ENCODE results near the gene PLGRKT. TPM values are rescaled to one million over a fixed set of nuclear protein-coding genes. Genes with fewer than 3 reads are reported as not detected.
"Not testable (repeated sequence)": the region's sequence is repeated elsewhere in the genome, so short reads cannot be mapped to it uniquely, and the experiment has no call there.

The PLGRKT gene
- total RNA-seq, 1 donor from 2014 or later, result 10.7 TPM

DNA sequence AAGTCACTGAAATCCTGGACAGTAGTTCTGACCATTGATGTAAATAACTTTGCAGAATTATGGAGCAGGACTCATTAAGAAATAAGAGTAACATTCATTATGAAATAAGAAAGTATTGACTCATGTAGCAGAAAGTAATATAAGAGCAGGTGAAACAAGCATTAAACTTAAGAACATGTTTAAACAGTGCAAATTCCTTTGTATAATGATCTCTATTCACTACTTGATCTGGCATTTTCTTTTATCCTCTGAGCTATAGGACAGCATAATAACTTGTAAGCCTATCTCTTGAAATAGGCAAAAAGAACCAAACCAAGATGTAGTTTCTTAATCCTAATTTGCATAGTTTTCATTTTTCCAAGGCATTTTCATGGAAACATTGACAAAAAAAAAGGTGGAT lies 42.3 kb downstream of the PLGRKT start:
- DNase-seq (ENCODE audit: low spot score) (no peak), ATAC-seq (no peak)
- intact Hi-C loops (cut with DNase I), result no loop called here

DNA sequence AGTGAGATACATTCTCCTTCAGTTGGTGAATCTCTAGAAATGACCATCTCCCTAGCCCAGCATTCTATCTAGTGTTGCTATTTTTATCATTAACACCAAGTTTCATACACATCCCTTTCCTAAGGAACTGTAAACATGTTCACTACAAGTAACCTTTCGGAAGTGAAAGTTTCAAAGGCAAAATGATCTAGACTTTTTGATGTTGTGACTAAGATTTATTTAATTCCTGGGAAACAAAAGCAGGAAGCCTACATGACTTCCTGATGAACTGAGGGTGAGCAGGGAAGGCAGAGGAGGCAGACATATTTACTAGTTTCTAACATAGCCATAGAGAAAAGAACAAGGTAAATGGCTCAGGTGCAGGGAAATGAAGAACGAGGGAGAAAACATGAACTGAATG lies 43.7 kb downstream of the PLGRKT start:
- DNase-seq (ENCODE audit: low spot score); intact Hi-C loops (cut with DNase I); ATAC-seq: not testable (repeated sequence)

DNA sequence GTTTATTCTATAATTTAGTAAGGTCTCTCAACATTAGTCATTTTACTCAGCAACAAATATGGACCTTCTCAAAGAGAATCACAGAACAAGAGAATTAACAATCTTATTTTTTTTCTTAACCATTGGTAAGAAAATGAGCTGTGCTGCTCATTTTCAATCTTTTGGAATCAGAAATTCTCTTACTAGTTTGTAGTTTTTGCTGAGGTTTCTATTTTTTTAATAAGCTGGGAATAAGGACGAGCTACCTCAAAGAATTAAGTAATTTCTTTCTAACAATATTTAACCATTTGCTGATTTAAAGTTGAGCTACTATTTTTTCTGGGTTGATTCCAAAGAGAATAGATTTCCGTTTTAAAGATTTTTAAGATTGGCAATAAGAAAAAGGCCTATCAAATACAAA lies 44.2 kb downstream of the PLGRKT start:
- no peak for ATAC-seq
- DNase-seq (ENCODE audit: low spot score), result no peak
- intact Hi-C loops (cut with DNase I), result no loop called here

DNA sequence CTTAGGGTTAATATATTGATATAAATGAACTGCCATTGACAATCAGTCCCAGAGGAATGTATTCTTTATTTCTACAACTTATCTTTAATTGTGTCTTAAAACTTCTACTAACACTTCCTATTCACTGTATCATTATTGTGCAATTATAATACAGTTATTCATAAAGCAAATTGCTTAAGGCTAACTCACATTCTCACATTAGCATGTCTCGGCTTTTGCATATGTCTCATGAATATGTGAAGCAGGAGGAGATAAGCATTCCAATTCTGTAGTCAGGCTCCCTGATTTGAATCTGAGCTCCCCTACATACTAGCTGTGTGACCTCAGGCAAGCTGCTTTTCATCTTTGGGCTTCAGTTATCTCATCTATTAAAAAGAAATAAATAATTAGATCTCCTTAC lies 45.4 kb downstream of the PLGRKT start:
- intact Hi-C loops (cut with DNase I), result no loop called here
- no peak for ATAC-seq
- no peak for DNase-seq (ENCODE audit: low spot score)

DNA sequence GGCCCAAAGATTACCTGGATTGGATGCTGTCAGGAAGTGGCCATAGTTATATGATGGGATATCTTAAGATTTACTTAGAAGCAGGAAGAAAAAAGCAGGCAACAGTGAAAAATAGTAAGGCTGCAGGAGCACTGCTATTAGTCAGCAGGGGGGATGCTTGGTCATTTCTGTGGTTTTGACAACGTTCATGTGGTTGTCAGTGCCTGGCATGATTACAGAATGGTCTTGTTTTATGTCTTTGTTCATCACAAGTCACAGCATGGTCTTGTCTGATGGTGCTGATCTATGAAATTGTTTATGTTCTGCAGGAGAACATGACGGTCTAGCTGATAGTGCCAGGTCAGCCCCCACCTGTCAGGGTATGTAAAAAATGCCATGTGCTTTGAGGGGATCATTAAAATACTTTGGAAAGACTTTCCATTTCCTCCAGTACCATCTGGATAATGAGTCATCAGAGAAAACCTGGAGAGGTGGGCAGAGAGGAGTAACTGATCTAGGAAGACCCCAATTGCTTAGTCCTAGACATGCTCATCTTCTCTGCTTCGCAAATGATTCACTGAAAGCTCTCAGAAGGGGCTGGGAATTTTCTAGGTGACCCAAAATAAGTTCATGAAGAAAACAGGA lies 48.5 kb downstream of the PLGRKT start:
- ATAC-seq, result no peak
- intact Hi-C loops (cut with DNase I), result no loop called here
- no peak for DNase-seq (ENCODE audit: low spot score)

DNA sequence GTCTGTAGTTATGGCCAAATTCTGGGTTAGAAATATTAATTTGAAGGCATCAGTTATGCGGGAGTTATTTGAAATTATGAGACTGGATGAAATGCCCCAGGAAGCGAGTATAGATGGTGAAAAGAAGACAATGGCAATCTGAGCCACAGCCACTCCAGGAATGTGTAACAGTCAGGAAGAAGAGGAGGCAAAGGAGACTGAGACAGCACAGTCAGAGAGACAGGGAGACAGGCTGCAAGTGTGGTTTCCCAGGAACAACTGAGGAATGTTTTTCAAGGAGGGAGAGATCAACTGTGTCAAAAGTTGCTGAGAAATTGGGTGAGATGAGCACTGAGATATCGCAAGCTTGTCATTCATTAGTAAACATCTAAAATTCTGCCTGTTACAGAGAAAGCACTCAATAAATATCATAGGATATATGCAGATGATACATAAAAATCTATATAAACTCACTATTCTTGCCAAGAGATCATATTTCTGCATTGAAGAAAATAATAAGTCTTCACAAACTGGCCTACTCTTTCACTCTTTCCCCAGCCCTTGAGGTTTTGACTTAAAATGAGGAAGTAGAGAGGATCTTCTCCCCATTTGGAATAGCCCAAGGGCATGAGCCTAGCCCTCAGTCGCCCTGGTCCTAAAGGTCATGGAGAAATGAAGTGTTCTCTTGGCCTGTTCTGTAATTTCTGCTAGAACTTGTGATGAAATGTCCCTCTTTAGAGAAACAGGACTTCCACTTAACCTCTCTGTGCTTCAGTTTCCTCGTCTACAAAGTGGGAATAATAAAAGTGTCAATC lies 49.5 kb downstream of the PLGRKT start:
- intact Hi-C loops (cut with DNase I), result no loop called here
- DNase-seq (ENCODE audit: low spot score) (no peak), ATAC-seq (no peak)

DNA sequence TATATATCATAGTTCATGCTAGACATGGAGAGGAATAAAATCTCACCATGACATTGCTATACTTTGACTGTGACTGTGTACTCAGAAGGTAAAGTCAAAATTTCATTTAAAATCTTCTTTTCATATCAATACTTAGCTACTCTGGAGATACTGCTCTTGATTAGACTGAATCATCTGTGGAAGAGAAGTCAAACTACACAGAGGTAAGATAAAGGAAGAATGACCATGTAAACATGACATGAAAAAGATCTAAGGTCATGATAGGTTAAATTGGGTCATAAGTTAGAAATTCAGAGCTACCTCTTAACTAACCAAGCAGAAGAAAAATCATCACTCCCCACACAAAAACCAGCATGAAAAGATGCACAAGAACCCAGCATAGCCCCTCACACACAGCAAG lies 53.3 kb downstream of the PLGRKT start:
- DNase-seq (ENCODE audit: low spot score), result no peak
- intact Hi-C loops (cut with DNase I), result no loop called here
- ATAC-seq, result no peak

DNA sequence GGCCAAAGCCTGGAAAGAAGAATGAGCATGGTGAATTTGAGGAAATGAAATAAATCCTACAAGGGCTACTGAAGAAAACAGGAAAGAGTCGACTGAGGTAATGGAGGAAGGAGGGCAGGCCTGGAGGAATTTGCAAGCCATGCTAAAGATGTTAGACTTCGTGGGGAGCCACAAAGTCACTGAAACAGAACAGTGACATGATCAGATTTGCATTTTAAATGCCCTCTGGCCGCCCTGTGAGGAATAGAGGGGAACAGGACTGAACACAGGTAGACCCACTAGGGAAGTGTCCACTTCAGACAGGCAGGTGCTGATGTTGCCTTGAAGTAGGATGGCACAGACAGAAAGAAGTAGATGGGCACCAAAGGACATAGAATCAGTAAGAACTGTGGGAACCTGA lies 55.2 kb downstream of the PLGRKT start:
- no peak for ATAC-seq
- no peak for DNase-seq (ENCODE audit: low spot score)
- intact Hi-C loops (cut with DNase I), result no loop called here

DNA sequence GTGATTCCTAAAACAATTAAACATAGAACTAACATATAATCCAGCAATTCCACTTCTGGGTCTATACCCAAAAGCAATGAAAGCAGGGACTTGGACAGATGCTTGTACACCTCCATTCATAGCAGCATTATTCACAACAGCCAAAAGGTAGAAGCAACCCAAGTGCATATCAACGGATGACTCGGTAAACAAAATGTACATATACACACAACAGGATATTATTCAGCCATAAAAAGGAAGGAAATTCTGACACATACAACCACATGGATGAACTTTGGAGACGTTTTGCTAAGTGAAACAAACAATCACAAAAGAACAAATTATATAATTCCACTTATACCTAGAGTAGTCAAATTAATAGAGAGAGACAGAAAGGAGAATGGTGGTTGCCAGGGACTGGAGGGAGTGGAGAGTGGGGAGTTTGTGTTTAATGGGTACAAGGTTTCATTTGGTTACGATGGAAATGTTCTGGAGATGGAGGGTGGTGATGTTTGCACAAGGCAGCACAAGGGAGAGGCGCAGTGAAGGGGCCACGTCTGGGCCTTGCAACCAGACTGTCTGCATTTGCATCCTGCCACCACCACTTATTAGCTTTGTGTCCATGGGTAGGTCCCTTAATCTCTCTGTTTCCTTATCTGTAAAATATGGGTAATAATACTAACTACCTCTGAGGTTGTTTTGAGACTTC lies 61.8 kb downstream of the PLGRKT start:
- ATAC-seq (no peak), DNase-seq (ENCODE audit: low spot score) (no peak)
- intact Hi-C loops (cut with DNase I), result no loop called here

DNA sequence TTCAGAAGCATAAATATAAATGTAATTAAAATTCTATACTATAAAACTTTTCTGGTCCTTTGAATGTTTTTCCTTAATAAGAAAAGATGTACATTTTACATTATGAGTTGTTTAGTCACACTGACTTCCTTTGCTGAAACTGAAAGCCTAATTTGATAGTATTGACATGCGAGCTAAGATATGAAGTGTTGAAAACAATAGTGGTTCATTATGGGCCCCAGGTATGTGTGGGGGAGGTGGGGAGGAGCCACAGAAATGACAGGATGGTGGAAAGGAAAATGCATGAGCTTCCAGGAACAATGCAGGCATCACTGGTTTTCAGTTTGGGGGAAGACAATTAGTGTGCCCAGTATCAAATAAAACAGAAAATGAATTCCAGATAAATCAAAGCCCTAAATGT lies 62.6 kb downstream of the PLGRKT start:
- no peak for DNase-seq (ENCODE audit: low spot score)
- no peak for ATAC-seq
- intact Hi-C loops (cut with DNase I), result no loop called here

DNA sequence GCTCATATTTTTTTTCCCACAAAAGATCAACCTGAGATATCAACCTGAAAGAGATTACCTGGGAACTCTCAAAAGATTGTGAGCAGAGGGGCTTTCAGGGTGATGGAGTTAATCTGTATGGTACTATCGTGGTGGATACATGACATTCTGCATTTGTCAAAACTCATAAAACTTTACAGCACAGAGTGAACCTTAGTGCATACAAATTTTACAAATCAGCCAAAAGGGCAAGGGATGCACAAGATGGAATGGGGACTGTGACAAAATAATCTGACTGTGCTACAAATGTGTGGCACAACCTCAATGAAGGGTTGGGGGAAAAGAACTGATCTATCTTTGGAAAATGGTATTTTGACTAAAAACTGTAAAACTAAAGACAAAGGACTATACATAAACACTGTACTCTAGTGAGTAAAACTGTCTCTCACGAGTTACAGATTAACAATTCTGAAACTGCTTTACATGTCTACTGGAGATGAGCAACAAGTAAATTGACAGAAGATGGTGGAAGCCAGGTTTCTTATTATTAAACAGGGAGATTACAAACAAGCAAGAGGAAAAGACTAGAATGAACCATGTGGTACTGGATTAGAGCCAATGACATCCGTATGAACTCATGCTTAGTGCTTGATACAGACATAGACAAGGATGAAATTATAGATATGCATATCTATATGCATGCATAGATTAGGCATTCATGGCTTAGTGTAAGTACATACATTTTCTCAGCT lies 73.3 kb downstream of the PLGRKT start:
- intact Hi-C loops (cut with DNase I), result no loop called here
- ATAC-seq, result no peak

DNA sequence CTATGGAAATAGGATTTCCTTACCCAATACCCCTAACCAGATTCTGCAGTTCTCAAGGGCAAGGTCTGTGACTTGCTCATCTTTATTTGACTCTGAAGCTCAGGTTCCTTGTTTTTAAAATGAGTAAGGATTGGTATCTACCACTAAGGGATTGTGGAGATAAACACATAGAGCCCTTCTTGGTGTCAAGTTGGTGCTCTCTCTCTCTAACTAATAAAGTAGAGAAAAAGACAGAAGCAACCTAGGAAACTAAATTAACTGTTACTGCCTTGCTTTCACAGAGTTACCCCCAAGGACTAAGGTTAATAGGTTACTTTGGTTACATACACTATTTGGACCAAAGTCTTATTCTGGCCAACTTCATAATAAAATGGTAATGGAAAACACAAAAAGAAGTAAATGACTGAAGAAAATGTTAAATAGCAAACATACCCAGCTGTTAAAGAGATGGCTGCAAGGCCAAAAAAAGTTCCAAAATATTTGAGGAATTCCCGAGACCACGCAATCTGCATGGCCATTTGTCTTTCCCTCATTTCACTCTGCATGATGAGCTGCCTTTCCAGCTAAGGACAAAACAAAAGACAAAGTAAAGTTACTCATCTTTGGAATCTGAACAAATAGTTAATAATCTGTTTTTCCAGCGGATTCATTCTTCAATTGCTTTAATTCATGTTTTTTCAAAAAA lies 76.3 kb downstream of the PLGRKT start:
- no peak for ATAC-seq
- DNase-seq (ENCODE audit: low spot score), result no peak
- intact Hi-C loops (cut with DNase I), result no loop called here

More for the DNA sequence above, 73.3 kb downstream of the PLGRKT start:
- DNase-seq (ENCODE audit: low spot score), result no peak

DNA sequence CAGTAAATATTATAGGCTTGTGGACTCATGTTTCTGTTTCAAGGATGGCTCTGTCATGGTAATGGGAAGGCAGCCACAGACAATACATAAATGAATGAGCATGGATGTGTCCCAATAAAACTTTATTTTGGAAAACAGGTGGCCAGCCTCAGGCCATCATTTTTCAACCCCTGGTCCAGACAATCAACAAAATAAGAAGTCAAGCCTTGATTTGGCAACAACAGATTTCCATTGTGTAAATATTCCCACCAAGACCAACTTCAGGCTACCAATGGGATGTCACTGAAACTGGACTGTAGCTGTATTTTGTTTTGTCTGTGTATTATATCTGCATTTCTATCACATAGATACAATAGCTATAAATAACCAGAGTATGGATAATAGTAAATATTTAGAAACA lies 77.4 kb downstream of the PLGRKT start:
- DNase-seq (ENCODE audit: low spot score), result no peak
- no peak for ATAC-seq
- intact Hi-C loops (cut with DNase I), result no loop called here

DNA sequence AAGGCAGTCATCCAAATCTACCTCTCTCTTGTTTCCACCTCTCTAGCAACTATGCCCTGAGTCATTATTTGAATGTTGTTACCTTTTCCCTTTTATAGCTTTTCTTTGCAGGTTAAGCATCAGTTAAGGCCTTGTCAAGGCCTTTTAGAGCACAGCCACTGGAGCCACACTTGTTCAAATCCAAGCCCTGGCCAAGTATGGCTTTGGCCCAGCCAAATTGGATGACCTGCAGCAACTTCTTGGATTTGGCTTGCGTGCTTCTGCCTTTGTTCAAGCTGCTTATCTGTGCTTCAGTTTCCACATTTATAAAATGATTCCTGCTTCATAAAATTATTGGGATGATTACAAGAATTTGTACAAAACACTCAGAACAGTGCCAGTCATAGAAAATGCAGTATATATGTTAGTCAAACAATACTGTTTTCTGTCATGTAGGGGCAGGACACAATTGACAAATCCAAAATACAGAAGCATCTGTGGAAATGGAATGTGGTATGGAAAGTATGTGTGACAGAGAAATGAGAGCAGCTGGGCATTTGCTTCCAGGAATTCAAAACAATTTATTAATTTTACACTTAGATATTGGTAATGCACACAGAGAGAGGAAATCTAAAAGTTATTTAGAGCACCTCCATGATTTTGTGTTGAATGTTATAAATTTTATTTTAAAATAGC lies 80.2 kb downstream of the PLGRKT start:
- ATAC-seq, result no peak

DNA sequence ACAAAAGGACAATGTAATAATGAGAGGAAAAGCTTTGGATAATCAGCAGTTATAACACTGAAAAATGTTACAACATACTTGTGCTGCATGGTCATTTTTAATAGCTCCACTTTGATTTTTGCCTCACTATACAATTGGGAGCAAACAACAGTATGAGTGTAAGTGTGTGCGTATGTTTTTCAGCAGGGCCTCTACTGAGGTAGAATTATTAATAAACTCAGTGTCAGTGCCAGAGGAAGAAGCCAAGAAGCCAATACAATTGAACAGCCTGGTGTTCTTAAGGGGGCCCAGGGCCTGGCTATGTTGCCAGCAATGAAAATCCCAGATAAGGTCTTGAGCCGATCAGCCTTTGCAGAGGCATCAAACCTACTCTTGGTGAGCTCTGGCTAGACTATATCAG lies 81.9 kb downstream of the PLGRKT start:
- DNase-seq (ENCODE audit: low spot score) (no peak), ATAC-seq (no peak)
- intact Hi-C loops (cut with DNase I), result no loop called here

More for the DNA sequence above, 80.2 kb downstream of the PLGRKT start:
- intact Hi-C loops (cut with DNase I), result no loop called here
- no peak for DNase-seq (ENCODE audit: low spot score)

DNA sequence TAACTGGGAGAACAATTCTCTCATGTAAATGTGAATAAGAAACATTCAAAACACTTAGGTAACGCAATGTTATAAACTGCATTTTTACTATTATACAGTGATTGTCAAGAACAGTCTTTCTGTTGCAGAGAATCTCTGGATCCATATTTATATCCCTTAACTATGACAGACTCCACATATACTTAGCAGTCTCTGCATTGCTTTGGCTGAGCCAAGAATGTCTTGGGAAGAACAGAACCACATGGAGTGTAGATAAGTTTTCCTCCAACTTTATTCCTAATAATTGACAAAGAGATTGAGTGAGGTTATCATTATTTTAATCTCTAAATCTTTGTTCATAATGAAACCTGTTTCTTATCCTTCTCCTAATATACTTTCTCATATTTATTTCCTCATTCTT lies 82.5 kb downstream of the PLGRKT start:
- intact Hi-C loops (cut with DNase I), result no loop called here
- DNase-seq (ENCODE audit: low spot score) (no peak), ATAC-seq (no peak)

DNA sequence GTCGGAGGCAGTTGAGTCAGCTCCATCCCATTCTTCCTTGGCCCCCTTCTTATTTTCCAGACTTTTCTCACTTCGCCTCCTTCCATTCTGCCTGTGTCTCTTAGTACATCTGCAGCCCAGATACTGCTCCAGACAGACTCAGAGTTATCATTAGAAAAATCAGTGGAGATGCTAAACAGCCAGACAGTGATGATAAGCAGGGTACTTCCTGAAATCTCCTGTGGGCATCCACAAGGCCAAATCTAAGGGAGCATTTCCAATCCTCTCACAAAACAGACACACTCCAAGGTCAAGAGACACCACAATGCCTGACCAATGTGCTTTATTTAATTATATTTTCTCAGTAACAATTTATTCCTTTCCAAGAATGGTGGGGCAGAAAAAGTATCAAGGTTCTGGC lies 83.5 kb downstream of the PLGRKT start:
- intact Hi-C loops (cut with DNase I), result no loop called here
- ATAC-seq (no peak), DNase-seq (ENCODE audit: low spot score) (no peak)

DNA sequence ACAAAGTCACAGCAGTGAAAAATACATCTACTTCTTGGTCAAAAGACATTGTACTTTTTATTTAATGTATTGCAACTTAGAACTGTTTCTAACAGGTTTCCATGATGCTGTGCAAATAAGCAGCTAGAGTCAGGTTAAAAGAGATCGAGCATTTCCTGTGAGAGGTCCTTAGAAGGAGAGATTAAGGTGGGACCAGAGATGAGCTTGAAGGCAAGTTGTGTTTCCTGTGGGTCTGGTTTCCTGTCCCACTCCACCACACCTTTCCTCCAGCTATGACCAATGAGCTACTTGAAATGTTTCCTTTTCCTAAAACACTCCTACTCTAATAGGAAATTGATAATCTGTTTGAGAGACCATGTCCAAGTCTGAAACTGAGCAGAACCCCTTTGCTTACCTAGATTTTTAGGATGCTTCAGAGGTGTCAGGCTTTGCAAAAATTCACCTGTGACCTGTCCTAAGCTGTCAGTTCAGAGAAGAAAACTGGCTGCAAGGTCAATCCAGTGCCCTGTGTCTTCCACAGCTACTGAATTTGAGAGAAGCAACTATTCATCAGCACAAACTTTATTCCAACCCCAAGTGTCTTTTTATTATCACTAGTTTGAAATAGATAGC lies 85.0 kb downstream of the PLGRKT start:
- no peak for ATAC-seq

More for the DNA sequence above, 85.0 kb downstream of the PLGRKT start:
- intact Hi-C loops (cut with DNase I), result no loop called here
- DNase-seq (ENCODE audit: low spot score), result no peak
